CD4-positive, alpha-beta memory T cell (primary cell): ENCODE results near the gene CMIP. TPM values are rescaled to one million over a fixed set of nuclear protein-coding genes. Genes with fewer than 3 reads are reported as not detected.

Source experiments
- CTCF ChIA-PET: fragments of 350-600 bp; sonication (Branson Sonifier 250); formaldehyde crosslinking; loops from one replicate; lab custom pipeline; 2021; ENCODE audit warnings: inconsistent platforms; ENCODE audit not compliant: partially characterized antibody; lab: Charles Lee
- POLR2A ChIA-PET: fragments of 350-600 bp; sonication (Branson Sonifier 250); formaldehyde crosslinking; loops from one replicate; lab custom pipeline; 2021; ENCODE audit not compliant: partially characterized antibody; lab: Charles Lee
- DNase-seq, 5 donors: peaks; one replicate each; pipeline versions ENCODE4 v3.0.0 to v3.0.0-alpha.2; 2020 to 2022; ENCODE audit warnings: mixed read lengths in 1 of 5
- H3K27ac ChIP-seq: one replicate; pipeline ENCODE4 v1.7.0; 2013; ENCODE audit warnings: low read depth, low read length
- H3K27me3 ChIP-seq: 2 replicates; pipeline ENCODE4 v1.7.0; 2013; ENCODE audit warnings: mild to moderate bottlenecking, low read length, moderate library complexity; ENCODE audit not compliant: insufficient read depth
- H3K36me3 ChIP-seq: 2 replicates; pipeline ENCODE4 v1.7.0; 2013; ENCODE audit warnings: mild to moderate bottlenecking, low read length, moderate library complexity; ENCODE audit not compliant: insufficient read depth
- H3K4me1 ChIP-seq: 2 replicates; pipeline ENCODE4 v1.7.0; 2013; ENCODE audit warnings: mild to moderate bottlenecking, low read length, moderate library complexity; ENCODE audit not compliant: insufficient read depth
- H3K4me3 ChIP-seq, 2 donors: one replicate each; pipeline ENCODE4 v1.7.0; 2013; ENCODE audit warnings: low read length in 2 of 2, mild to moderate bottlenecking in 1 of 2
- H3K9me3 ChIP-seq, 2 donors: one replicate each; pipeline ENCODE4 v1.7.0; 2013; ENCODE audit warnings: low read length in 2 of 2, control low read depth in 1 of 2; ENCODE audit not compliant: control insufficient read depth in 1 of 2
- H3K27ac Mint-ChIP-seq, 7 donors: one replicate each; pipeline ENCODE4 v1.8.0; 2020 to 2021; ENCODE audit warnings: mixed read lengths in 7 of 7, mild to moderate bottlenecking in 6 of 7, inconsistent platforms in 3 of 7, moderate library complexity in 3 of 7
- H3K27me3 Mint-ChIP-seq, 2 donors: one replicate each; pipeline ENCODE4 v1.8.0; 2020 to 2021; ENCODE audit warnings: mixed read lengths in 2 of 2
- H3K36me3 Mint-ChIP-seq, 2 donors: one replicate each; pipeline ENCODE4 v1.8.0; 2020 to 2021; ENCODE audit warnings: mixed read lengths in 2 of 2, inconsistent platforms in 1 of 2, mild to moderate bottlenecking in 1 of 2
- H3K4me1 Mint-ChIP-seq, 4 donors: one replicate each; pipeline ENCODE4 v1.8.0; 2020 to 2021; ENCODE audit warnings: mixed read lengths in 4 of 4, mild to moderate bottlenecking in 1 of 4
- H3K4me3 Mint-ChIP-seq, 8 donors: one replicate each; pipeline ENCODE4 v1.8.0; 2020 to 2021; ENCODE audit warnings: mixed read lengths in 8 of 8, mild to moderate bottlenecking in 7 of 8, moderate library complexity in 6 of 8, inconsistent platforms in 3 of 8
- H3K9me3 Mint-ChIP-seq, 8 donors: one replicate each; pipeline ENCODE4 v1.8.0; 2020 to 2021; ENCODE audit warnings: mixed read lengths in 8 of 8, mild to moderate bottlenecking in 5 of 8, inconsistent platforms in 3 of 8, moderate library complexity in 1 of 8
- intact Hi-C: fragments of 100-400 bp; cut with micrococcal nuclease; formaldehyde crosslinking; loops from one replicate; pipeline ENCODE4 v1.15.1; 2023
- polyA plus RNA-seq, 2 donors: library from polyadenylated mRNA; unstranded; fragments of 300-500 nt; fragmentation: Illumina TruSeq; gene quantifications; one replicate each; pipeline ENCODE4 v1.2.3, GENCODE V29; 2021
- total RNA-seq, 2 experiments: library from RNA; stranded (reverse); gene quantifications; one replicate each; pipeline ENCODE4 v1.2.3, GENCODE V29; 2021

CMIP gene
- total and polyA plus RNA-seq, 4 experiments from 2014 or later = 0.84 to 36.4 (median 33.2) TPM; not detected in 1

DNA sequence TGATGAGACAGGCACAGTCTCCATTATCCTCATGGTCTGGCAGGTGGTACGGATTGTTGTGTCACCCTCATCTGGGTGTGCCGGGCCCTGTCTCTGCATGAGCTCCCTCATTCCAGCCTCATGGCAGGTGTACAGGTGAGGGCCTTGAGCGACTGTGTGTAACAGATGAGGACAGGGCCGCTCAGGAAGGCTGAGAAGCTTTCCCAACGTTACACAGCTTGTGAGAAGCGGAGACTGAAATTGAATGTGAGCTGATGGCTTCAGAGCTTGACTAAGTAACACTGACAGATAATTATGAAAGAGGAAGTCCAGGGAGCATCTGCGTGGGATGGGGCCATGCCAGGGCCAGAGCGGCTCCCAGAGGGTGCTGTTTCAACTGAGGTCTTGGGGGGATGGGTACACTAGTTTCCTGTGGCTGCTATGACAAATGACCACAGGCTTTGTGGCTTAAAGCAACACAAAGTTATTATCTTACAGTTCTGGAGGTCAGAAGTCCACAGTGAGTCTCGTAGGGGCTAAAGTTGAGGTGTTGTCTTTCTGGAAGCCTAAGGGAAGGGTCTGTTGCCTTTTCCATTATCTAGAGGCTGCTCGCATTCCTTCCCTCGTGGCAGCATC lies 36.7 kb downstream of the CMIP start:
- CTCF ChIA-PET = no interaction called here
- H3K4me3 Mint-ChIP-seq = peak overlapping the region in 1 of 8 donors; percentile 59

DNA sequence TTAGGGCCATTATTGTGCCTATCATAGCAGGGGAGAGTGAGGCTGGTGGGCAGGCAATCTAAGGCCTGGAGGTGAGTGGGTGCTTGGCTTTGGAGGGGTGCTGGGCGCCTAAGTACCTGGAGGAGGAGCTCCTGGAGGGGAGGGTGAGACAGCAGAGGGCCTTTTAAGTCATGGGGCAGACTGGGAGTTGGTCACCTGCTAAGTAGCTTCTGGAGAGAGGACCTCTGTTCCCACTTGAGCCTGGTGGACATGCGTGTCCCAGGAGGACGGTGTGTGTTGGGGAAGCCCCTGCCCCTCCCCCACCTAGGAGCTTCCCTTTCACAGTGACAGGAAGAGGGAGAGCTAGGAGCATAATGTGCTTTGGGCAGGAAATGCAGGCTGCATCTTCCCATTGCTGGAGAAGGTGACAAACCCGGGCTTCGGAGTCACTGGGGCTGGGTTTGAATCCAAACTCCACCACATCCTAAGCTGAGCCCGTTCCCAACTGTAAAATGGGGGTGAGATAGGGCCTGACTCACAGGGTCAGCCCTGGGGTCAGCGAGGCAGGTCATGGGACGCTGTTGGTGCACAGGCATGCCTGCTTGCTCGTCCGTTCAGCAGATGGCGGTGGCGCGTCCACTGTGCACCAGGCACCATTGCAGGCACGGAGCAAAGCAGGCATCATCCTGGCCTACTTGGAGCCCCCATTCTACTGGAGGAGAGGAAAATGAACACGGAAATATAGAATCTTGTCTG lies 37.9 kb downstream of the CMIP start:
- intact Hi-C loops = no loop called here
- DNase-seq = no peak
- peaks cover 2 to 5% of the 10 kb centered on the region in 2 donors for H3K36me3 Mint-ChIP-seq
- H3K27me3 Mint-ChIP-seq = no peaks in the 10 kb centered on the region
- Histone ChIP-seq H3K4me3 (no peak overlapping the region), H3K36me3 (no peaks in the 10 kb centered on the region), H3K27ac (no peak overlapping the region), H3K9me3 (no peaks in the 10 kb centered on the region), H3K27me3 (no peaks in the 10 kb centered on the region), H3K4me1 (peaks cover 37% of the 10 kb centered on the region)
- H3K4me3 Mint-ChIP-seq = no peak overlapping the region
- ChIA-PET POLR2A (interaction anchor here (0.6 to 1.1 kb wide), 3 partner anchors 13 to 152 kb away, joined by 3 read pairs; no protein-coding TSS in a partner anchor), CTCF (interaction anchor here (1.1 kb wide), 1 partner anchor 79 kb away, joined by 3 read pairs; no protein-coding TSS in a partner anchor)
- peaks cover 29 to 67% (median 47%) of the 10 kb centered on the region in 4 donors for H3K4me1 Mint-ChIP-seq
- peaks cover 0 to 6% (median 0%) of the 10 kb centered on the region in 8 donors for H3K9me3 Mint-ChIP-seq
- H3K27ac Mint-ChIP-seq = peak overlapping the region in 5 of 7 donors; percentile 57 to 88 (median 68)

More for the DNA sequence above, 36.7 kb downstream of the CMIP start:
- intact Hi-C loops = no loop called here
- peaks cover 0 to 6% (median 0%) of the 10 kb centered on the region in 8 donors for H3K9me3 Mint-ChIP-seq
- Histone ChIP-seq H3K36me3 (no peaks in the 10 kb centered on the region), H3K4me3 (no peak overlapping the region), H3K9me3 (no peaks in the 10 kb centered on the region), H3K27ac (no peak overlapping the region), H3K27me3 (no peaks in the 10 kb centered on the region), H3K4me1 (peaks cover 49% of the 10 kb centered on the region)
- peaks cover 6 to 7% of the 10 kb centered on the region in 2 donors for H3K36me3 Mint-ChIP-seq
- POLR2A ChIA-PET = no interaction called here
- DNase-seq = no peak
- no peaks in the 10 kb centered on the region for H3K27me3 Mint-ChIP-seq
- H3K27ac Mint-ChIP-seq = peak overlapping the region in 2 of 7 donors; percentile 30 to 36
- H3K4me1 Mint-ChIP-seq = peaks cover 37 to 78% (median 58%) of the 10 kb centered on the region in 4 donors

GRCh38 chr16:81483064-81483969 lies 38.7 kb downstream of the CMIP start:
- peaks cover 29% of the 10 kb centered on the region for H3K4me1 ChIP-seq
- no peaks in the 10 kb centered on the region for H3K27me3 ChIP-seq
- no peaks in the 10 kb centered on the region for H3K9me3 ChIP-seq
- ChIA-PET POLR2A (interaction anchor here (0.6 to 1.1 kb wide), 3 partner anchors 13 to 151 kb away, joined by 3 read pairs; no protein-coding TSS in a partner anchor), CTCF (interaction anchor here (1.1 kb wide), 1 partner anchor 80 kb away, joined by 3 read pairs; no protein-coding TSS in a partner anchor)
- H3K27ac Mint-ChIP-seq = peak overlapping the region; percentile 35 to 88 (median 64)
- peaks cover 2 to 5% of the 10 kb centered on the region in 2 donors for H3K36me3 Mint-ChIP-seq
- no peak for DNase-seq
- peaks cover 31 to 61% (median 45%) of the 10 kb centered on the region in 4 donors for H3K4me1 Mint-ChIP-seq
- H3K27me3 Mint-ChIP-seq = no peaks in the 10 kb centered on the region
- H3K27ac ChIP-seq = no peak overlapping the region
- peaks cover 0 to 6% (median 0%) of the 10 kb centered on the region in 8 donors for H3K9me3 Mint-ChIP-seq
- intact Hi-C loops = no loop called here
- no peak overlapping the region for H3K4me3 ChIP-seq
- H3K36me3 ChIP-seq = no peaks in the 10 kb centered on the region
- no peak overlapping the region for H3K4me3 Mint-ChIP-seq

DNA sequence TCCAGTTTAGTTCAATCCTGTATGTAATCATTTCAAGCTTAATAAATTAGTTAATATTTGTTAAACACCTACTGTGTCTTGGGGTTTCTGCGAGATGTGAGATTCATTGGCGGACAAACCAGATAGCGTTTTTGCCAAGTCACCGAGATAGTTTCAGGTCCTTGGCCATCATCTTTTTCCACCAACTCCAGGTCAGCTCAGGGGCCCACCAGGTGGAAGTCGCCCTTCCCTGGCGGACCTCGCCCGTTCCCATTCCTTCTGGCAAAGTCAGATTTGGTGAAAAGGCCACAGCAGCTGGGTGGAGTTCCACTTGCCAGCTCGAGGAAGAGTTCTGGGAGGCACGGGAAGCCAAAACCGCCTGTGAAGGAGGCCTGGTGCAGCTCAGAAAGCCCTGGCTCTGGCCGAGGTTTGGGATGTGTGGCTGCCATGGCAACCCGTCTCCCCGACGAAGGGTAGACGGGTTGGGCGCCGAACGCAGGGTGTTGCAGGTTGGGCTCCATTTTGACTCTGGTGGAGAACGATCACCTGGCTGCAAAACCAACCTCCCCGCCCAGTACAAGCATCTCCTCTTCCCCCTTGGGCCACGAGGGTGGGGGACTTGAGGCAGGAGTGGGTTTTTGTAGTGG lies 39.5 kb downstream of the CMIP start:
- Histone ChIP-seq H3K9me3 (no peaks in the 10 kb centered on the region), H3K4me3 (no peak overlapping the region), H3K4me1 (peaks cover 21% of the 10 kb centered on the region), H3K27me3 (no peaks in the 10 kb centered on the region), H3K36me3 (no peaks in the 10 kb centered on the region), H3K27ac (no peak overlapping the region)
- Mint-ChIP-seq H3K36me3 (peaks cover 2 to 5% of the 10 kb centered on the region in 2 donors), H3K27ac (peak overlapping the region in 2 of 7 donors; percentile 30 to 57), H3K27me3 (no peaks in the 10 kb centered on the region), H3K4me1 (peaks cover 31 to 61% (median 44%) of the 10 kb centered on the region in 4 donors), H3K4me3 (no peak overlapping the region), H3K9me3 (peaks cover 0 to 3% (median 0%) of the 10 kb centered on the region in 8 donors)
- no peak for DNase-seq
- intact Hi-C loops = no loop called here
- CTCF ChIA-PET = no interaction called here
- POLR2A ChIA-PET = interaction anchor here (1.1 to 1.5 kb wide), 2 partner anchors 14 kb away, joined by 3 to 5 read pairs; no protein-coding TSS in a partner anchor

DNA sequence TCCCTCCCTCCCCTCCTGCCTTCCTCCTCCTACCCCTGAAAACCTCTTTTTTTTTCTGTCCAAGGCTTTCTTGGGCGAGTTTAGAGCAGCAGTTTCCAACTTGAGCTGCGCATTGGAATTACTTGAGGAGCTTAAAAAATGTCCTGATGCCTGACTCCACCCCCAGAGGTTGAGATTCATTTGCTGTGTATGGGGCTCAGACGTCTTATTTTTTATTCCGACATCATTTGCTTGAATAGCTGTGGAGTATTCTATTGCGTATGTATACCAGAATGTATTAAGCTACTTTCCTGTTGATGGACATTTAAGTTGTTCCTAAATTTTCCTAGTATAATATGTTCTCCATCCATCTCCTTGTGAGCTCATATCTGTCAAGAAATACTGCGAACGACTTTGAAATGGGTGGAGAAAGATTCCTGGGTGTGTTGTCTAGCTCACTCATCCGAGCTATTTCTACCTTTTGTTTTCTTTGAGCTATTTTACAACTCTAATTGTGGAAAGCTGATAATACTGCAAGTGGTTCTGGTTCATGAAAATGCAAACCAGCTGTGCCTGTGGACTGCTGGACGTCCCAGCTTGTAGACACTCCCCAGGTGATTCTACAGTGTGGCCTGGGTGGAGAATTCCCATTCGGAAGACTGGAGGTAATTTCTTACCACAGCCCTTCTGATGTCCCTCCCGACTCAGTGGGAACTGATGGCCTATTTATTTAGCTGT lies 40.5 kb downstream of the CMIP start:
- peaks cover 25 to 51% (median 38%) of the 10 kb centered on the region in 4 donors for H3K4me1 Mint-ChIP-seq
- no peak for DNase-seq
- no peaks in the 10 kb centered on the region for H3K27me3 Mint-ChIP-seq
- ChIA-PET CTCF (interaction anchor here (0.9 to 1.1 kb wide), 3 partner anchors 83 to 138 kb away, joined by 3 to 4 read pairs (median 3); no protein-coding TSS in a partner anchor), POLR2A (interaction anchor here (1.5 kb wide), 1 partner anchor 15 kb away, joined by 5 read pairs; no protein-coding TSS in a partner anchor)
- no peak overlapping the region for H3K4me3 ChIP-seq
- no peaks in the 10 kb centered on the region for H3K27me3 ChIP-seq
- H3K4me1 ChIP-seq = peaks cover 11% of the 10 kb centered on the region
- H3K27ac Mint-ChIP-seq = peak overlapping the region in 1 of 7 donors; percentile 64
- H3K36me3 ChIP-seq = no peaks in the 10 kb centered on the region
- H3K27ac ChIP-seq = no peak overlapping the region
- H3K36me3 Mint-ChIP-seq = peaks cover 0 to 5% of the 10 kb centered on the region in 2 donors
- peaks cover 0 to 3% (median 0%) of the 10 kb centered on the region in 8 donors for H3K9me3 Mint-ChIP-seq
- H3K4me3 Mint-ChIP-seq = no peak overlapping the region
- intact Hi-C loops = no loop called here
- H3K9me3 ChIP-seq = no peaks in the 10 kb centered on the region
